GM23248 (cell line): ENCODE measurements around the gene TMOD3.

Experiments used
- EZH2 ChIP-seq: fragments of 200-600 bp; sonication (generic); IDR thresholded peaks from 2 replicates; pipeline ENCODE4 v1.6.1; 2018; ENCODE audit warnings: antibody characterized with exemption, mild to moderate bottlenecking; ENCODE audit not compliant: insufficient read depth, poor library complexity, severe bottlenecking
- EZH2phosphoT487 ChIP-seq: fragments of 200-600 bp; sonication (generic); IDR thresholded peaks from 2 replicates; pipeline ENCODE4 v1.6.1; 2018; ENCODE audit warnings: antibody characterized with exemption, moderate library complexity, mild to moderate bottlenecking, low read depth; ENCODE audit not compliant: insufficient read depth

GRCh38 chr15:51866751-51867150, 37.3 kb downstream of the TMOD3 start:
- TF ChIP-seq EZH2phosphoT487 (no peak), EZH2 (no peak)
